Mesenchymal stem cell (in vitro differentiated cells and primary cell): ENCODE data around the gene HPS3. TPM values are rescaled to one million over a fixed set of nuclear protein-coding genes. Genes with fewer than 3 reads are reported as not detected.
A peak's percentile ranks its signal among the peaks of the same experiment; 100 is the strongest.

ENCODE experiments used
- DNase-seq: peaks from one replicate; pipeline ENCODE4 v3.0.0-alpha.2; 2013
- H2AFZ ChIP-seq: one replicate; pipeline ENCODE4 v1.6.1; 2013; ENCODE audit warnings: low read depth, mild to moderate bottlenecking, control low read depth, inconsistent platforms, low read length, moderate library complexity
- H2AK5ac ChIP-seq: 2 replicates; pipeline ENCODE4 v1.6.1; 2013; ENCODE audit warnings: low read length, moderate library complexity, mild to moderate bottlenecking, inconsistent platforms; ENCODE audit not compliant: severe bottlenecking
- H2BK120ac ChIP-seq: one replicate; pipeline ENCODE4 v1.6.1; 2013; ENCODE audit warnings: low read depth, mild to moderate bottlenecking, inconsistent platforms, low read length, moderate library complexity
- H2BK12ac ChIP-seq, 2 experiments: one replicate each; pipeline ENCODE4 v1.6.1; 2013; ENCODE audit warnings: inconsistent platforms in 2 of 2, low read length in 2 of 2, mild to moderate bottlenecking in 2 of 2, moderate library complexity in 2 of 2, control low read depth in 1 of 2
- H2BK15ac ChIP-seq: one replicate; pipeline ENCODE4 v1.6.1; 2013; ENCODE audit warnings: mild to moderate bottlenecking, low read depth, inconsistent platforms; ENCODE audit not compliant: poor library complexity, severe bottlenecking
- H2BK5ac ChIP-seq: 2 replicates; pipeline ENCODE4 v1.6.1; 2013; ENCODE audit warnings: low read depth, mild to moderate bottlenecking, low read length, control low read depth, inconsistent platforms; ENCODE audit not compliant: poor library complexity, severe bottlenecking
- H3K14ac ChIP-seq, 2 experiments: one replicate each; pipeline ENCODE4 v1.6.1; 2013; ENCODE audit warnings: inconsistent platforms in 2 of 2, low read length in 2 of 2, control low read depth in 1 of 2, mild to moderate bottlenecking in 1 of 2, moderate library complexity in 1 of 2
- H3K18ac ChIP-seq, 2 experiments: one replicate each; pipeline ENCODE4 v1.6.1; 2013; ENCODE audit warnings: inconsistent platforms in 2 of 2, low read length in 2 of 2, control low read depth in 1 of 2, low read depth in 1 of 2, mild to moderate bottlenecking in 1 of 2
- H3K23ac ChIP-seq, 2 experiments: one replicate each; pipeline ENCODE4 v1.6.1; 2013; ENCODE audit warnings: inconsistent platforms in 2 of 2, low read length in 2 of 2, mild to moderate bottlenecking in 2 of 2, moderate library complexity in 2 of 2, control low read depth in 1 of 2
- H3K27ac ChIP-seq: 2 replicates; pipeline ENCODE4 v1.5.1; 2013; ENCODE audit warnings: mild to moderate bottlenecking, moderate library complexity, low read length, control low read depth, inconsistent platforms; ENCODE audit not compliant: poor library complexity, severe bottlenecking
- H3K27me3 ChIP-seq, 2 experiments: 2 replicates each; pipeline versions ENCODE4 v1.6.1 to v1.7.0; 2013; ENCODE audit warnings: low read length in 2 of 2, mild to moderate bottlenecking in 2 of 2, moderate library complexity in 2 of 2, control low read depth in 1 of 2, inconsistent platforms in 1 of 2; ENCODE audit not compliant: control insufficient read depth in 1 of 2, insufficient read depth in 1 of 2
- H3K36me3 ChIP-seq, 2 experiments: 2 replicates each; pipeline versions ENCODE4 v1.6.1 to v1.7.0; 2013; ENCODE audit warnings: low read length in 2 of 2, control low read depth in 1 of 2, inconsistent platforms in 1 of 2, low read depth in 1 of 2, mild to moderate bottlenecking in 1 of 2; ENCODE audit not compliant: insufficient read depth in 2 of 2, control insufficient read depth in 1 of 2
- H3K4ac ChIP-seq, 2 experiments: one replicate each; pipeline ENCODE4 v1.6.1; 2013; ENCODE audit warnings: inconsistent platforms in 2 of 2, low read length in 2 of 2, mild to moderate bottlenecking in 2 of 2, moderate library complexity in 2 of 2, control low read depth in 1 of 2, low read depth in 1 of 2
- H3K4me1 ChIP-seq: 2 replicates; pipeline ENCODE4 v1.6.1; 2013; ENCODE audit warnings: low read depth, low read length, control low read depth; ENCODE audit not compliant: control insufficient read depth, insufficient read depth
- H3K4me2 ChIP-seq: 2 replicates; pipeline ENCODE4 v1.6.1; 2013; ENCODE audit warnings: low read length, mild to moderate bottlenecking, inconsistent platforms; ENCODE audit not compliant: poor library complexity, severe bottlenecking
- H3K4me3 ChIP-seq, 2 experiments: 2 replicates each; pipeline versions ENCODE4 v1.5.1 to v1.7.0; 2013; ENCODE audit warnings: low read length in 2 of 2, mild to moderate bottlenecking in 2 of 2, control low read depth in 1 of 2, low read depth in 1 of 2; ENCODE audit not compliant: insufficient read depth in 1 of 2
- H3K79me1 ChIP-seq: replicated peaks from 2 replicates; pipeline ENCODE4 v1.6.1; 2013; ENCODE audit warnings: mild to moderate bottlenecking, control low read depth, low read length, inconsistent platforms; ENCODE audit not compliant: poor library complexity, severe bottlenecking
- H3K9ac ChIP-seq: 2 replicates; pipeline ENCODE4 v1.7.0; 2013; ENCODE audit warnings: mild to moderate bottlenecking, low read length, moderate library complexity
- H3K9me3 ChIP-seq: 2 replicates; pipeline ENCODE4 v1.7.0; 2013; ENCODE audit warnings: mild to moderate bottlenecking, low read length; ENCODE audit not compliant: control insufficient read depth
- H4K8ac ChIP-seq: one replicate; pipeline ENCODE4 v1.6.1; 2013; ENCODE audit warnings: inconsistent platforms, mild to moderate bottlenecking, low read length, moderate library complexity
- H4K91ac ChIP-seq: one replicate; pipeline ENCODE4 v1.6.1; 2013; ENCODE audit warnings: mild to moderate bottlenecking, low read length, inconsistent platforms
- WGBS: methylation state at CpG from one replicate; pipeline ENCODE4 v1.1.7; 2013; ENCODE audit warnings: mixed read lengths; 5-methylcytosine and 5-hydroxymethylcytosine counted together
- polyA plus RNA-seq, 2 experiments: library from polyadenylated mRNA; stranded (reverse); fragments of 200-250 nt; gene quantifications; one replicate each; pipeline ENCODE4 v1.2.3, GENCODE V29; 2013

HPS3 gene, protein sequence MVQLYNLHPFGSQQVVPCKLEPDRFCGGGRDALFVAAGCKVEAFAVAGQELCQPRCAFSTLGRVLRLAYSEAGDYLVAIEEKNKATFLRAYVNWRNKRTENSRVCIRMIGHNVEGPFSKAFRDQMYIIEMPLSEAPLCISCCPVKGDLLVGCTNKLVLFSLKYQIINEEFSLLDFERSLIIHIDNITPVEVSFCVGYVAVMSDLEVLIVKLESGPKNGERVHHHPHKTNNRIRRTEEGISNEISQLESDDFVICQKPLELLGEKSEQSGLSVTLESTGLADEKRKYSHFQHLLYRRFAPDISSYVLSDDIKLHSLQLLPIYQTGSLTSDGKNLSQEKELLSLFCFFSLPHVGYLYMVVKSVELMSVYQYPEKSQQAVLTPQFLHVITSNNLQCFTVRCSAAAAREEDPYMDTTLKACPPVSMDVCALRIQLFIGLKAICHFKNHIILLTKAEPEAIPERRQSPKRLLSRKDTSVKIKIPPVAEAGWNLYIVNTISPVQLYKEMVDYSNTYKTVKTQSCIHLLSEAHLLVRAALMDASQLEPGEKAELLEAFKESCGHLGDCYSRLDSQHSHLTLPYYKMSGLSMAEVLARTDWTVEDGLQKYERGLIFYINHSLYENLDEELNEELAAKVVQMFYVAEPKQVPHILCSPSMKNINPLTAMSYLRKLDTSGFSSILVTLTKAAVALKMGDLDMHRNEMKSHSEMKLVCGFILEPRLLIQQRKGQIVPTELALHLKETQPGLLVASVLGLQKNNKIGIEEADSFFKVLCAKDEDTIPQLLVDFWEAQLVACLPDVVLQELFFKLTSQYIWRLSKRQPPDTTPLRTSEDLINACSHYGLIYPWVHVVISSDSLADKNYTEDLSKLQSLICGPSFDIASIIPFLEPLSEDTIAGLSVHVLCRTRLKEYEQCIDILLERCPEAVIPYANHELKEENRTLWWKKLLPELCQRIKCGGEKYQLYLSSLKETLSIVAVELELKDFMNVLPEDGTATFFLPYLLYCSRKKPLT
- polyA plus RNA-seq (2013, experiment 1 of 2), result 22.1 TPM
- polyA plus RNA-seq (2013, experiment 2 of 2), result 23.8 TPM

DNA sequence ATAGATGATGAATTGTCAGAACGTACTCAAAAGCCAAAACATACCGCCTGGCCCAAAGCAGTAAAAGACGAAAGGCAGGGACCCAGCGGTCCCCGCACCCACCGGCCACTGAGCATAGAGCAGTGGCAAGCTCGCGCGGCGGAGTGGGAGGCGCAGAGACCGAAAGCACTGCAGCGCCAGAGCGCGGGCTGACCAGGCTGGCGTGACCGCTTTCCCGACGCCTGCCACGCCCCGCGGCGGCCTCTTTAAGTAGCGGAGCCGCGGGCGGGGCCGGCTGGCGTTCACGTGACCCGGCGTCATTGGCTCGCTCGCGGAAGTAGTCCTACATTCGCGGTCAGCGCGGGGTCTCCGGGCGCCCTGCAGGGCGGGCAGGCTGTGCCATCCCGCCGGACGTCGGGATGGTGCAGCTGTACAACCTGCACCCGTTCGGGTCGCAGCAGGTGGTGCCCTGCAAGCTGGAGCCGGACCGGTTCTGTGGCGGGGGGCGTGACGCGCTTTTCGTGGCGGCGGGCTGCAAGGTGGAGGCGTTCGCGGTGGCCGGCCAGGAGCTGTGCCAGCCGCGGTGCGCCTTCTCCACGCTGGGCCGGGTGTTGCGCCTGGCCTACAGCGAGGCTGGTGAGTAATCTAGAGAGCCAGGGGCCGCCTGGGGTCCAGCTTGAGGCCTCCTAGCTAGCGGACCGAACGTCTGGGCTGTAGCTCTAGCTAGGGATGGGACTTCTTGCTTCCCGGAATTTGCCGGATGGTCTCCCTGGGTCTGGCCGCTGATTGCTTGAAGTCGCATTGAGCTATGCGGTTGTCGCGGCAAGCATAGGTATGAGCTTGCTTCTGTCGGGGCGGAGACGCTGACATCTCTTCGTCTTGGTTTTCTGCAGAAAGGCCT, at the start of gene HPS3:
Gene HPS3, plus strand, starts transcription at position 313 of the 880 bp plus-strand sequence. Its CDS starts 86 bp downstream, at position 399.
- peak within 1 kb of the TSS; percentile 66 for H4K8ac ChIP-seq
- H2AK5ac ChIP-seq, result no peak within 1 kb of the TSS
- no peaks in the 10 kb centered on the region for H3K9me3 ChIP-seq
- peak within 1 kb of the TSS; percentile 98 to 99 for H3K18ac ChIP-seq
- H2BK5ac ChIP-seq, result peak within 1 kb of the TSS; percentile 71
- peak within 1 kb of the TSS; percentile 97 for H4K91ac ChIP-seq
- H3K4me3 ChIP-seq, result peak within 1 kb of the TSS; percentile 95 to 99
- H3K9ac ChIP-seq, result peak within 1 kb of the TSS; percentile 93
- peak within 1 kb of the TSS; percentile 51 to 99 for H3K23ac ChIP-seq
- H2BK15ac ChIP-seq, result peak within 1 kb of the TSS; percentile 84
- H3K4ac ChIP-seq, result peak within 1 kb of the TSS; percentile 73 to 95
- H3K27me3 ChIP-seq, result no peaks in the 10 kb centered on the region
- DNase-seq, result peak; percentile 92
- 2% methylated on average over 84 of the region's 84 CpGs for WGBS
- peaks cover 4% of the 10 kb centered on the region for H3K4me1 ChIP-seq
- peak within 1 kb of the TSS; percentile 96 for H3K4me2 ChIP-seq
- H3K36me3 ChIP-seq, result peaks cover 0 to 4% of the 10 kb centered on the region in 2 experiments
- peak within 1 kb of the TSS; percentile 56 for H3K27ac ChIP-seq
- peak within 1 kb of the TSS; percentile 42 for H2BK120ac ChIP-seq
- peak within 1 kb of the TSS; percentile 86 for H2AFZ ChIP-seq
- peak within 1 kb of the TSS in 1 of 2 experiments; percentile 98 for H3K14ac ChIP-seq
- H3K79me1 ChIP-seq, result peaks cover 6% of the 10 kb centered on the region
- peak within 1 kb of the TSS; percentile 46 to 94 for H2BK12ac ChIP-seq

DNA sequence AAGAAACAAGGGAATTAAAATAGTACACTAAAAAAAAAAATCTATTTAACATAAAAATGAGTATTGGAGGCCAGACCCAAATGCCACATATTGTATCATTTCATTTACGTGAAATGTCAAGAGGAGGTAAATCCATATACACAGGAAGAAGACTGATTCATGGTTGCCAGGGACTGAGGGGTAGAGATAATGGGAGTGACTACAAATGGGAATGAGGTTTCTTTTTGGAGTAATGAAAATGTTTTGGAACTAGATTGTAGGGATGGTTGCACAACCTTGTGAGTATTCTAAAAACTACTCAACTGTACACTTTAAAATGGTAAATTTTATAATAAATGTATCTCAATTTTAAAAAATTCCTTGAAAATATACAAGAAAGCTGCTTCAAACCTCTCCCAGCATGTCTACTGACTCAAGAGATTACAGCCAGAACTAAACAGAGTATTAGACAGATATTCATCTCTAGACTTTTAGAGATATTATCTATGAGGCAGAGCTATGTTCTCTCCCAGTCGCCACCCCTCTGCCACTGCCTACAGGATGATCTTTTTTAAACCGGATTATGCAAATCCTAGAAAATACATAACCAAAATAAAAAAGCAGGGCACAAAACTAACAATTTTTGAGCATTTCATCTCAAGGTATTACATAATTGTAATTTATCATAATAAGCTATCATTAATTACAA, 49.3 kb upstream of the HPS3 start:
- Histone ChIP-seq H2BK120ac (no peak overlapping the region), H3K27ac (no peak overlapping the region), H2AFZ (no peak overlapping the region), H3K14ac (no peak overlapping the region), H3K18ac (no peak overlapping the region), H3K4me3 (no peak overlapping the region), H4K8ac (no peak overlapping the region), H3K23ac (no peak overlapping the region), H2BK12ac (no peak overlapping the region), H2BK5ac (no peak overlapping the region), H3K9ac (peak overlapping the region; percentile 26), H3K36me3 (peaks cover 3 to 16% of the 10 kb centered on the region in 2 experiments), H3K9me3 (no peaks in the 10 kb centered on the region), H4K91ac (no peak overlapping the region), H3K79me1 (peaks cover 9% of the 10 kb centered on the region), H3K4me2 (no peak overlapping the region), H3K27me3 (no peaks in the 10 kb centered on the region), H2BK15ac (no peak overlapping the region), H3K4ac (no peak overlapping the region), H3K4me1 (peaks cover 5% of the 10 kb centered on the region), H2AK5ac (no peak overlapping the region)
- peak; percentile 14 for DNase-seq
- 79% methylated on average over 3 of the region's 3 CpGs for WGBS

- no peak overlapping the region for H2AK5ac ChIP-seq
- WGBS, result no CpG with 5 or more reads among the region's 2 CpGs
- no peak overlapping the region for H2AFZ ChIP-seq
- peak overlapping the region; percentile 26 for H3K9ac ChIP-seq
- no peak overlapping the region for H3K4me2 ChIP-seq
- peaks cover 3 to 10% of the 10 kb centered on the region in 2 experiments for H3K36me3 ChIP-seq
- no peak overlapping the region for H4K91ac ChIP-seq
- no peak overlapping the region for H3K4ac ChIP-seq
- peaks cover 6% of the 10 kb centered on the region for H3K4me1 ChIP-seq
- no peak overlapping the region for H4K8ac ChIP-seq
- H3K27ac ChIP-seq, result no peak overlapping the region
- no peak overlapping the region for H3K23ac ChIP-seq
- no peaks in the 10 kb centered on the region for H3K9me3 ChIP-seq
- peak; percentile 12 for DNase-seq
- H3K79me1 ChIP-seq, result peaks cover 9% of the 10 kb centered on the region
- H3K4me3 ChIP-seq, result no peak overlapping the region
- no peak overlapping the region for H3K18ac ChIP-seq
- no peak overlapping the region for H2BK5ac ChIP-seq
- H2BK15ac ChIP-seq, result no peak overlapping the region
- H3K14ac ChIP-seq, result no peak overlapping the region
- no peak overlapping the region for H2BK12ac ChIP-seq
- H2BK120ac ChIP-seq, result no peak overlapping the region
- no peaks in the 10 kb centered on the region for H3K27me3 ChIP-seq
Measured at GRCh38 chr3:149080699-149081091, 48.7 kb upstream of the HPS3 start.
